HCT116 (cell line): ENCODE measurements around the gene DENND5A. TPM values are rescaled to one million over a fixed set of nuclear protein-coding genes. Genes with fewer than 3 reads are reported as not detected.

Source experiments
- ATAC-seq: fragments of 200-7000 bp; cut with Tn5 transposase; 2 replicates; pipeline ENCODE4 v1.9.1; 2020; ENCODE audit warnings: mild to moderate bottlenecking, moderate library complexity
- BruUV-seq: library from RNA; stranded (reverse); fragments of 400-500 nt; replicated peaks from 2 replicates; lab custom pipeline; 2021; lab: Mats Ljungman, UMichigan
- CTCF ChIA-PET: fragments of 300-600 bp; sonication (Branson Sonifier 250); formaldehyde crosslinking; loops from one replicate; lab custom pipeline; 2021; ENCODE audit warnings: antibody characterized with exemption; lab: Charles Lee
- POLR2A ChIA-PET: fragments of 300-600, 350-600 bp; sonication (Branson Sonifier 250); formaldehyde crosslinking; loops from one replicate; lab custom pipeline; 2021; ENCODE audit warnings: antibody characterized with exemption; lab: Charles Lee
- RAD21 ChIA-PET, 2 experiments: fragments of 300-600 bp; sonication (Branson Sonifier 250); formaldehyde crosslinking; loops; one replicate each; lab custom pipeline; 2023; ENCODE audit warnings: low total read pairs in 2 of 2; ENCODE audit not compliant: uncharacterized antibody in 2 of 2, unreplicated experiment in 2 of 2, low non-redundant PET in 1 of 2; lab: Charles Lee
- DNase-seq: peaks from one replicate; pipeline ENCODE4 v3.0.0-alpha.2; 2010; ENCODE audit warnings: low read depth, low spot score
- H2AFZ ChIP-seq: fragments of 200-600 bp; shearing (Covaris generic), sonication (generic); 2 replicates; pipeline ENCODE4 v1.6.1; 2017; ENCODE audit warnings: low read depth, mixed run types, mixed read lengths, antibody characterized with exemption, low read length; ENCODE audit not compliant: poor library complexity, severe bottlenecking
- H3K27ac ChIP-seq: 2 replicates; pipeline ENCODE4 v1.5.1; 2012; ENCODE audit warnings: low read depth, low read length
- H3K27me3 ChIP-seq: fragments of 200-600 bp; sonication (generic); 2 replicates; pipeline ENCODE4 v1.6.1; 2016; ENCODE audit warnings: mixed run types, low read length, mixed read lengths; ENCODE audit not compliant: insufficient read depth
- H3K36me3 ChIP-seq, 2 experiments: fragments of 200-500 bp in 1 of 2; fragments of 200-600 bp in 1 of 2; sonication (Bioruptor generic) in 1 of 2; sonication (generic) in 1 of 2; 2 replicates each; pipeline versions ENCODE4 v1.5.1 to v1.6.1; 2014 to 2016; ENCODE audit warnings: low read length in 2 of 2, inconsistent platforms in 1 of 2, mixed read lengths in 1 of 2, mixed run types in 1 of 2; ENCODE audit not compliant: insufficient read depth in 2 of 2, control insufficient read depth in 1 of 2
- H3K4me1 ChIP-seq, 2 experiments: fragments of 200-600 bp in 1 of 2; sonication (generic) in 1 of 2; 2 replicates each; pipeline versions ENCODE4 v1.5.1 to v1.6.1; 2012 to 2017; ENCODE audit warnings: low read length in 2 of 2, inconsistent platforms in 1 of 2, mild to moderate bottlenecking in 1 of 2, mixed read lengths in 1 of 2, mixed run types in 1 of 2, moderate library complexity in 1 of 2; ENCODE audit not compliant: insufficient read depth in 2 of 2, control insufficient read depth in 1 of 2
- H3K4me2 ChIP-seq: fragments of 200-600 bp; sonication (generic); 2 replicates; pipeline ENCODE4 v1.6.1; 2017; ENCODE audit warnings: mixed run types, low read length, mixed read lengths
- H3K4me3 ChIP-seq, 2 experiments: fragments of 200-600 bp in 1 of 2; sonication (generic) in 1 of 2; replicated peaks in 1 of 2; 2 replicates each; pipeline ENCODE4 v1.5.1; 2011 to 2016; ENCODE audit warnings: low read length in 2 of 2, control low read depth in 1 of 2, low read depth in 1 of 2, mild to moderate bottlenecking in 1 of 2, mixed read lengths in 1 of 2, mixed run types in 1 of 2
- H3K79me2 ChIP-seq: fragments of 200-600 bp; sonication (generic); 2 replicates; pipeline ENCODE4 v1.6.1; 2017; ENCODE audit warnings: mild to moderate bottlenecking, mixed run types, low read length, moderate library complexity, mixed read lengths; ENCODE audit not compliant: insufficient read depth
- H3K9ac ChIP-seq: fragments of 200-600 bp; sonication (generic); 2 replicates; pipeline ENCODE4 v1.6.1; 2016; ENCODE audit warnings: low read length, mixed read lengths
- H3K9me2 ChIP-seq: fragments of 200-600 bp; sonication (generic), shearing (Covaris generic); 2 replicates; pipeline ENCODE4 v1.6.1; 2017; ENCODE audit warnings: mixed run types, mild to moderate bottlenecking, moderate library complexity; ENCODE audit not compliant: insufficient read depth
- H3K9me3 ChIP-seq, 2 experiments: fragments of 200-500 bp in 1 of 2; fragments of 200-600 bp in 1 of 2; sonication (Bioruptor generic) in 1 of 2; sonication (generic) in 1 of 2; 2 replicates each; pipeline ENCODE4 v1.6.1; 2014 to 2017; ENCODE audit warnings: low read length in 2 of 2, mixed read lengths in 2 of 2, inconsistent platforms in 1 of 2, low read depth in 1 of 2, mild to moderate bottlenecking in 1 of 2, mixed run types in 1 of 2, moderate library complexity in 1 of 2; ENCODE audit not compliant: control insufficient read depth in 1 of 2, insufficient read depth in 1 of 2
- H4K20me1 ChIP-seq: fragments of 200-600 bp; sonication (generic), shearing (Covaris generic); 2 replicates; pipeline ENCODE4 v1.6.1; 2017; ENCODE audit warnings: mixed run types, mild to moderate bottlenecking, moderate library complexity; ENCODE audit not compliant: insufficient read depth
- ATF3 ChIP-seq: IDR thresholded peaks from 2 replicates; pipeline ENCODE4 v1.6.1; 2012
- CTCF ChIP-seq, 3 experiments: fragments of 200-600 bp in 1 of 3; sonication (generic) in 1 of 3; IDR thresholded peaks in 2 of 3; conservative IDR thresholded peaks in 1 of 3; 2 replicates each; pipeline ENCODE4 v1.5.1; 2012 to 2017; ENCODE audit warnings: low read depth in 2 of 3, low read length in 2 of 3, antibody characterized with exemption in 1 of 3, borderline replicate concordance in 1 of 3, control low read depth in 1 of 3, mild to moderate bottlenecking in 1 of 3, mixed read lengths in 1 of 3, mixed run types in 1 of 3, moderate library complexity in 1 of 3; ENCODE audit not compliant: insufficient read depth in 1 of 3
- RAD21 ChIP-seq: IDR thresholded peaks from 2 replicates; pipeline ENCODE4 v1.6.1; 2012; ENCODE audit warnings: low read depth, mild to moderate bottlenecking
- intact Hi-C: fragments of 100-400 bp; cut with micrococcal nuclease; formaldehyde crosslinking; loops from 2 replicates; pipeline ENCODE4 v1.10.0; 2022
- total RNA-seq: library from RNA; stranded (reverse); gene quantifications from one replicate; pipeline ENCODE4 v1.2.1, GENCODE V29; 2021; ENCODE audit not compliant: unreplicated experiment
- TF ChIP-seq, protein P1 (sequence below): IDR thresholded peaks from 2 replicates; pipeline ENCODE4 v1.6.1; 2012; ENCODE audit warnings: low read depth

The DENND5A gene
- total RNA-seq, 1 experiment from 2014 or later = 48.6 TPM

DNA sequence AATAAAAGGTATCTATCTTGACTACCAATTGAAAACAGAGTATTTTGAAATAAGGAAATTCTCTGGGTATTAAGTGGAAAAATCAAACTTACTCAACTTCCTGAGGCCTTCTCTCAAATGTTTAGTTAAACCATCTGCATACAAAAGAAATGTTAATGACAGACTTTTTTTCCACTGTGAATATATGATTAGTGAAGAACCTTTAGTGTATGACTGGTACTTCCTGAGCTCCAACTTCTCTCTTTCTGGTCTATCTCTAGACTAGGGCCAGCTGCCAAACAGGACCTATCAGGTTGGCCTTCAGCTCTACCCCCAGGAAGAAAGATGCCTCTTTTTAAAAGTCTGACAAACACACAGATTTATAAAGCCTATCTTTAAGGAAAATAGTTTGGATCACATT is 105.0 kb downstream of the DENND5A start:
- Histone ChIP-seq H3K9ac (no peak overlapping the region), H3K9me3 (no peaks in the 10 kb centered on the region), H3K27me3 (no peaks in the 10 kb centered on the region), H4K20me1 (no peaks in the 10 kb centered on the region), H3K4me1 (peaks cover 0 to 4% of the 10 kb centered on the region in 2 experiments; a peak in 1 of 4 replicates), H3K79me2 (no peaks in the 10 kb centered on the region), H3K27ac (no peak overlapping the region), H3K4me2 (no peak overlapping the region), H3K4me3 (no peak overlapping the region), H3K36me3 (peaks cover 8 to 11% of the 10 kb centered on the region in 2 experiments), H2AFZ (no peak overlapping the region), H3K9me2 (no peaks in the 10 kb centered on the region)
- ChIA-PET RAD21 (no interaction called here), CTCF (interaction anchor here (1.4 kb wide), 1 partner anchor 346 kb away, joined by 3 read pairs; no protein-coding TSS in a partner anchor), POLR2A (no interaction called here)
- no peak for DNase-seq
- BruUV-seq = no TSS peak
- TF ChIP-seq, protein P1, sequence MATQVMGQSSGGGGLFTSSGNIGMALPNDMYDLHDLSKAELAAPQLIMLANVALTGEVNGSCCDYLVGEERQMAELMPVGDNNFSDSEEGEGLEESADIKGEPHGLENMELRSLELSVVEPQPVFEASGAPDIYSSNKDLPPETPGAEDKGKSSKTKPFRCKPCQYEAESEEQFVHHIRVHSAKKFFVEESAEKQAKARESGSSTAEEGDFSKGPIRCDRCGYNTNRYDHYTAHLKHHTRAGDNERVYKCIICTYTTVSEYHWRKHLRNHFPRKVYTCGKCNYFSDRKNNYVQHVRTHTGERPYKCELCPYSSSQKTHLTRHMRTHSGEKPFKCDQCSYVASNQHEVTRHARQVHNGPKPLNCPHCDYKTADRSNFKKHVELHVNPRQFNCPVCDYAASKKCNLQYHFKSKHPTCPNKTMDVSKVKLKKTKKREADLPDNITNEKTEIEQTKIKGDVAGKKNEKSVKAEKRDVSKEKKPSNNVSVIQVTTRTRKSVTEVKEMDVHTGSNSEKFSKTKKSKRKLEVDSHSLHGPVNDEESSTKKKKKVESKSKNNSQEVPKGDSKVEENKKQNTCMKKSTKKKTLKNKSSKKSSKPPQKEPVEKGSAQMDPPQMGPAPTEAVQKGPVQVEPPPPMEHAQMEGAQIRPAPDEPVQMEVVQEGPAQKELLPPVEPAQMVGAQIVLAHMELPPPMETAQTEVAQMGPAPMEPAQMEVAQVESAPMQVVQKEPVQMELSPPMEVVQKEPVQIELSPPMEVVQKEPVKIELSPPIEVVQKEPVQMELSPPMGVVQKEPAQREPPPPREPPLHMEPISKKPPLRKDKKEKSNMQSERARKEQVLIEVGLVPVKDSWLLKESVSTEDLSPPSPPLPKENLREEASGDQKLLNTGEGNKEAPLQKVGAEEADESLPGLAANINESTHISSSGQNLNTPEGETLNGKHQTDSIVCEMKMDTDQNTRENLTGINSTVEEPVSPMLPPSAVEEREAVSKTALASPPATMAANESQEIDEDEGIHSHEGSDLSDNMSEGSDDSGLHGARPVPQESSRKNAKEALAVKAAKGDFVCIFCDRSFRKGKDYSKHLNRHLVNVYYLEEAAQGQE = no peak
- TF ChIP-seq CTCF (IDR thresholded peaks at IDR 0.05 in 2 of 3, conservative IDR thresholded peaks at IDR 0.05 in 1 of 3; ENCODE audit: borderline replicate concordance in 1 of 3, insufficient read depth in 1 of 3, low read depth in 2 of 3, low read length in 2 of 3) (no peak), RAD21 (no peak), ATF3 (no peak)
- intact Hi-C loops = loop anchor here (10.0 kb wide), 1 partner anchor 235 kb away; no protein-coding TSS in a partner anchor
- no peak for ATAC-seq
